ENCODE data around the gene BRSK1.

DNA sequence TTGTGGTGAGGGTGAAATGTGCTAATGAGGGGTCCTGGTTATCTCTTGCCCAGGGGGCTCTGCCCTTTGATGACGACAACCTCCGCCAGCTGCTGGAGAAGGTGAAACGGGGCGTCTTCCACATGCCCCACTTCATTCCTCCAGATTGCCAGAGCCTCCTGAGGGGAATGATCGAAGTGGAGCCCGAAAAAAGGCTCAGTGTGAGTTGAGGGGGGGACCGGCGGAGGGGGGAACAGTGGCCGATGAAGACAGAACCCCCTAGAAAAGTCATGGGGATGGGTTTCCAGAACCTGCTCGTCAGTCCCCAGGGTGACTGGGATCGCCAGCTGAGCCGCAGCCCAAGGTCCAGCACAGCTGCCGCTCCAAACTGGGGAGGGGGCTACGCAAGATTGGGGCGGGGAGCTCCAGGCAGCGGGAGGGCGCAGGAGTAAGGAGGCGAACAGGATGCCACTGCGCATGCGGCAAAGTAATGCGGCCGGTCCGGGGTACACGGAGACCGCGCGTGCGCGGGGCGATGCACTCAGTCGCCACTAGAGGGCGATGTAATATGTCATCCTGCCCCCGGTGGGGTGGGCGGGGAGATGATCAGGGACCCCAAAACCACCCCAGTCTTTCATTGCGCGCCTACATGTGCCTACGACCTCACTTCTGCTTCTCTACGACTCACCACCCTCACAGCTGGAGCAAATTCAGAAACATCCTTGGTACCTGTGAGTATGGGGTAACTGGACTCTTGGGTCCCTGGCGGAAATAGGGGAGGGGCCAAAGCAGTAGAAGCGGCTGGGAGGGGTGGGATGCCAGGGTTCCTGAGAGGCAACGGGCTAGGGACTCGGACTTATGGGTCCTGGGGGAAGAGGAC is 17.9 kb downstream of the BRSK1 start:
- no peak for TF ChIP-seq POLR2A (IDR thresholded peaks at IDR 0.05)
- TF ChIP-seq, protein P1, sequence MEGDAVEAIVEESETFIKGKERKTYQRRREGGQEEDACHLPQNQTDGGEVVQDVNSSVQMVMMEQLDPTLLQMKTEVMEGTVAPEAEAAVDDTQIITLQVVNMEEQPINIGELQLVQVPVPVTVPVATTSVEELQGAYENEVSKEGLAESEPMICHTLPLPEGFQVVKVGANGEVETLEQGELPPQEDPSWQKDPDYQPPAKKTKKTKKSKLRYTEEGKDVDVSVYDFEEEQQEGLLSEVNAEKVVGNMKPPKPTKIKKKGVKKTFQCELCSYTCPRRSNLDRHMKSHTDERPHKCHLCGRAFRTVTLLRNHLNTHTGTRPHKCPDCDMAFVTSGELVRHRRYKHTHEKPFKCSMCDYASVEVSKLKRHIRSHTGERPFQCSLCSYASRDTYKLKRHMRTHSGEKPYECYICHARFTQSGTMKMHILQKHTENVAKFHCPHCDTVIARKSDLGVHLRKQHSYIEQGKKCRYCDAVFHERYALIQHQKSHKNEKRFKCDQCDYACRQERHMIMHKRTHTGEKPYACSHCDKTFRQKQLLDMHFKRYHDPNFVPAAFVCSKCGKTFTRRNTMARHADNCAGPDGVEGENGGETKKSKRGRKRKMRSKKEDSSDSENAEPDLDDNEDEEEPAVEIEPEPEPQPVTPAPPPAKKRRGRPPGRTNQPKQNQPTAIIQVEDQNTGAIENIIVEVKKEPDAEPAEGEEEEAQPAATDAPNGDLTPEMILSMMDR (IDR thresholded peaks at IDR 0.05 in 8 of 11, conservative IDR thresholded peaks at IDR 0.05 in 3 of 11): peak; percentile 96 to 100 (median 99)
- TF ChIP-seq POLR2AphosphoS5 (IDR thresholded peaks at IDR 0.05): peak; percentile 62 to 84 (median 75)
